ENCODE results near the gene MRPS31. TPM values are rescaled to one million over a fixed set of nuclear protein-coding genes. Genes with fewer than 3 reads are reported as not detected.

The MRPS31 gene
- total and polyA plus RNA-seq, 10 of the 15 experiments (the other 5 are each of a cell fraction or from before 2014, with no cell fraction given) = 20.3 to 60.9 (median 43.1) TPM

DNA sequence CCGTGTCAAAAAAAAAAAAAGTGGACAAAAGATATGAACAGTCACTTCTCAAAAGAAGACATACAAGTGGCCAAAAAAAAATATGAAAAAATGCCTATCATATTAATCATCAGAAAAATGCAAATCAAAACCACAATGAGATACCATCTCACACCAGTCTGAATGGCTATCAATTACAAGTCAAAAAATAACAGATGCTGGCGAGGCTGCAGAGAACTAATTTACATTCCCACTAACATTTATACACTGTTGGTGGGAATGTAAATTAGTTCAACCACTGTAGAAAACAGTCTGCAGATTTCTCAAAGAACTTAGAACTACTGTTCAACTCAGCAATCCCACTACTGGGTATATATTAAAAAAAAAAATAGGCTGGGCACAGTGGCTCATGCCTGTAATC is 78.0 kb downstream of the MRPS31 start (continued):
- TF ChIP-seq ZBTB11 (CRISPR knock-in tag; IDR thresholded peaks at IDR 0.05) (no peak), CUX1 (IDR thresholded peaks at IDR 0.05; ENCODE audit: insufficient replicate concordance, low read depth, low read length) (no peak), SMARCA5 (IDR thresholded peaks at IDR 0.05) (no peak), TCF12 (IDR thresholded peaks at IDR 0.05; ENCODE audit: low read depth, low read length) (no peak), CHD1 (IDR thresholded peaks at IDR 0.05; ENCODE audit: low read depth, low read length) (no peak), HDAC6 (IDR thresholded peaks at IDR 0.05; ENCODE audit: unreplicated experiment) (no peak), SIN3A (IDR thresholded peaks at IDR 0.05; ENCODE audit: low read depth, low read length) (no peak), TCF7 (IDR thresholded peaks at IDR 0.05; ENCODE audit: borderline replicate concordance) (no peak), ZNF207 (IDR thresholded peaks at IDR 0.05; ENCODE audit: borderline replicate concordance) (no peak), MTA2 (IDR thresholded peaks at IDR 0.05; ENCODE audit: low read depth) (peak; percentile 42; the same call in 1 of the 2 replicates), JUND (IDR thresholded peaks at IDR 0.05; ENCODE audit: low read depth, low read length) (no peak), E4F1 (IDR thresholded peaks at IDR 0.05; ENCODE audit: borderline replicate concordance, partially characterized antibody) (no peak), PKNOX1 (IDR thresholded peaks at IDR 0.05) (peak; percentile 77), ZBTB33 (IDR thresholded peaks at IDR 0.05) (no peak)
- TF ChIP-seq, protein P1, sequence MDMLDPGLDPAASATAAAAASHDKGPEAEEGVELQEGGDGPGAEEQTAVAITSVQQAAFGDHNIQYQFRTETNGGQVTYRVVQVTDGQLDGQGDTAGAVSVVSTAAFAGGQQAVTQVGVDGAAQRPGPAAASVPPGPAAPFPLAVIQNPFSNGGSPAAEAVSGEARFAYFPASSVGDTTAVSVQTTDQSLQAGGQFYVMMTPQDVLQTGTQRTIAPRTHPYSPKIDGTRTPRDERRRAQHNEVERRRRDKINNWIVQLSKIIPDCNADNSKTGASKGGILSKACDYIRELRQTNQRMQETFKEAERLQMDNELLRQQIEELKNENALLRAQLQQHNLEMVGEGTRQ (IDR thresholded peaks at IDR 0.05; ENCODE audit: borderline replicate concordance, low read depth, low read length) = no peak
